HCT116 (cell line): ENCODE results near the gene CTSZ. TPM values are rescaled to one million over a fixed set of nuclear protein-coding genes. Genes with fewer than 3 reads are reported as not detected.

Experiments
- ATAC-seq: fragments of 200-7000 bp; cut with Tn5 transposase; 2 replicates; pipeline ENCODE4 v1.9.1; 2020; ENCODE audit warnings: mild to moderate bottlenecking, moderate library complexity
- BruUV-seq: library from RNA; stranded (reverse); fragments of 400-500 nt; replicated peaks from 2 replicates; lab custom pipeline; 2021; lab: Mats Ljungman, UMichigan
- CTCF ChIA-PET: fragments of 300-600 bp; sonication (Branson Sonifier 250); formaldehyde crosslinking; loops from one replicate; lab custom pipeline; 2021; ENCODE audit warnings: antibody characterized with exemption; lab: Charles Lee
- POLR2A ChIA-PET: fragments of 300-600, 350-600 bp; sonication (Branson Sonifier 250); formaldehyde crosslinking; loops from one replicate; lab custom pipeline; 2021; ENCODE audit warnings: antibody characterized with exemption; lab: Charles Lee
- RAD21 ChIA-PET, 2 experiments: fragments of 300-600 bp; sonication (Branson Sonifier 250); formaldehyde crosslinking; loops; one replicate each; lab custom pipeline; 2023; ENCODE audit warnings: low total read pairs in 2 of 2; ENCODE audit not compliant: uncharacterized antibody in 2 of 2, unreplicated experiment in 2 of 2, low non-redundant PET in 1 of 2; lab: Charles Lee
- DNase-seq: peaks from one replicate; pipeline ENCODE4 v3.0.0-alpha.2; 2010; ENCODE audit warnings: low read depth, low spot score
- H2AFZ ChIP-seq: fragments of 200-600 bp; shearing (Covaris generic), sonication (generic); 2 replicates; pipeline ENCODE4 v1.6.1; 2017; ENCODE audit warnings: low read depth, mixed run types, mixed read lengths, antibody characterized with exemption, low read length; ENCODE audit not compliant: poor library complexity, severe bottlenecking
- H3K27ac ChIP-seq: 2 replicates; pipeline ENCODE4 v1.5.1; 2012; ENCODE audit warnings: low read depth, low read length
- H3K27me3 ChIP-seq: fragments of 200-600 bp; sonication (generic); 2 replicates; pipeline ENCODE4 v1.6.1; 2016; ENCODE audit warnings: mixed run types, low read length, mixed read lengths; ENCODE audit not compliant: insufficient read depth
- H3K36me3 ChIP-seq, 2 experiments: fragments of 200-500 bp in 1 of 2; fragments of 200-600 bp in 1 of 2; sonication (Bioruptor generic) in 1 of 2; sonication (generic) in 1 of 2; 2 replicates each; pipeline versions ENCODE4 v1.5.1 to v1.6.1; 2014 to 2016; ENCODE audit warnings: low read length in 2 of 2, inconsistent platforms in 1 of 2, mixed read lengths in 1 of 2, mixed run types in 1 of 2; ENCODE audit not compliant: insufficient read depth in 2 of 2, control insufficient read depth in 1 of 2
- H3K4me1 ChIP-seq, 2 experiments: fragments of 200-600 bp in 1 of 2; sonication (generic) in 1 of 2; 2 replicates each; pipeline versions ENCODE4 v1.5.1 to v1.6.1; 2012 to 2017; ENCODE audit warnings: low read length in 2 of 2, inconsistent platforms in 1 of 2, mild to moderate bottlenecking in 1 of 2, mixed read lengths in 1 of 2, mixed run types in 1 of 2, moderate library complexity in 1 of 2; ENCODE audit not compliant: insufficient read depth in 2 of 2, control insufficient read depth in 1 of 2
- H3K4me2 ChIP-seq: fragments of 200-600 bp; sonication (generic); 2 replicates; pipeline ENCODE4 v1.6.1; 2017; ENCODE audit warnings: mixed run types, low read length, mixed read lengths
- H3K4me3 ChIP-seq, 2 experiments: fragments of 200-600 bp in 1 of 2; sonication (generic) in 1 of 2; replicated peaks in 1 of 2; 2 replicates each; pipeline ENCODE4 v1.5.1; 2011 to 2016; ENCODE audit warnings: low read length in 2 of 2, control low read depth in 1 of 2, low read depth in 1 of 2, mild to moderate bottlenecking in 1 of 2, mixed read lengths in 1 of 2, mixed run types in 1 of 2
- H3K79me2 ChIP-seq: fragments of 200-600 bp; sonication (generic); 2 replicates; pipeline ENCODE4 v1.6.1; 2017; ENCODE audit warnings: mild to moderate bottlenecking, mixed run types, low read length, moderate library complexity, mixed read lengths; ENCODE audit not compliant: insufficient read depth
- H3K9ac ChIP-seq: fragments of 200-600 bp; sonication (generic); 2 replicates; pipeline ENCODE4 v1.6.1; 2016; ENCODE audit warnings: low read length, mixed read lengths
- H3K9me2 ChIP-seq: fragments of 200-600 bp; sonication (generic), shearing (Covaris generic); 2 replicates; pipeline ENCODE4 v1.6.1; 2017; ENCODE audit warnings: mixed run types, mild to moderate bottlenecking, moderate library complexity; ENCODE audit not compliant: insufficient read depth
- H3K9me3 ChIP-seq, 2 experiments: fragments of 200-500 bp in 1 of 2; fragments of 200-600 bp in 1 of 2; sonication (Bioruptor generic) in 1 of 2; sonication (generic) in 1 of 2; 2 replicates each; pipeline ENCODE4 v1.6.1; 2014 to 2017; ENCODE audit warnings: low read length in 2 of 2, mixed read lengths in 2 of 2, inconsistent platforms in 1 of 2, low read depth in 1 of 2, mild to moderate bottlenecking in 1 of 2, mixed run types in 1 of 2, moderate library complexity in 1 of 2; ENCODE audit not compliant: control insufficient read depth in 1 of 2, insufficient read depth in 1 of 2
- H4K20me1 ChIP-seq: fragments of 200-600 bp; sonication (generic), shearing (Covaris generic); 2 replicates; pipeline ENCODE4 v1.6.1; 2017; ENCODE audit warnings: mixed run types, mild to moderate bottlenecking, moderate library complexity; ENCODE audit not compliant: insufficient read depth
- CEBPB ChIP-seq: IDR thresholded peaks from 2 replicates; pipeline ENCODE4 v1.6.1; 2012; ENCODE audit warnings: low read depth
- EGR1 ChIP-seq: IDR thresholded peaks from 2 replicates; pipeline ENCODE4 v1.6.1; 2012; ENCODE audit warnings: low read depth
- ELF1 ChIP-seq: IDR thresholded peaks from 2 replicates; pipeline ENCODE4 v1.6.1; 2012; ENCODE audit warnings: low read depth, borderline replicate concordance
- POLR2A ChIP-seq: IDR thresholded peaks from 2 replicates; pipeline ENCODE4 v1.7.0; 2011; ENCODE audit warnings: borderline replicate concordance; ENCODE audit not compliant: insufficient read depth, insufficient read length; ENCODE audit errors: extremely low read depth
- SIN3A ChIP-seq: IDR thresholded peaks from 2 replicates; pipeline ENCODE4 v1.6.1; 2012; ENCODE audit warnings: low read depth
- SRF ChIP-seq: IDR thresholded peaks from 2 replicates; pipeline ENCODE4 v1.6.1; 2012; ENCODE audit warnings: low read depth
- YY1 ChIP-seq: IDR thresholded peaks from 2 replicates; pipeline ENCODE4 v1.6.1; 2011; ENCODE audit warnings: low read length, low read depth, moderate library complexity, mild to moderate bottlenecking; ENCODE audit not compliant: insufficient replicate concordance; ENCODE audit errors: extremely low read depth
- ZFX ChIP-seq: fragments of 450-650 bp; IDR thresholded peaks from 2 replicates; pipeline ENCODE4 v1.6.1; 2017
- intact Hi-C: fragments of 100-400 bp; cut with micrococcal nuclease; formaldehyde crosslinking; loops from 2 replicates; pipeline ENCODE4 v1.10.0; 2022
- total RNA-seq: library from RNA; stranded (reverse); gene quantifications from one replicate; pipeline ENCODE4 v1.2.1, GENCODE V29; 2021; ENCODE audit not compliant: unreplicated experiment
- TF ChIP-seq, protein P1 (sequence below), 3 experiments: fragments of 200-600 bp in 1 of 3; sonication (generic) in 1 of 3; IDR thresholded peaks in 2 of 3; conservative IDR thresholded peaks in 1 of 3; 2 replicates each; pipeline ENCODE4 v1.5.1; 2012 to 2017; ENCODE audit warnings: low read depth in 2 of 3, low read length in 2 of 3, antibody characterized with exemption in 1 of 3, borderline replicate concordance in 1 of 3, control low read depth in 1 of 3, mild to moderate bottlenecking in 1 of 3, mixed read lengths in 1 of 3, mixed run types in 1 of 3, moderate library complexity in 1 of 3; ENCODE audit not compliant: insufficient read depth in 1 of 3
- TF ChIP-seq, protein P2 (sequence below): IDR thresholded peaks from 2 replicates; pipeline ENCODE4 v1.6.1; 2012; ENCODE audit warnings: low read depth
- TF ChIP-seq, protein P3 (sequence below): IDR thresholded peaks from 2 replicates; pipeline ENCODE4 v1.6.1; 2012

The CTSZ gene
- total RNA-seq, 1 experiment from 2014 or later = 100 TPM

DNA sequence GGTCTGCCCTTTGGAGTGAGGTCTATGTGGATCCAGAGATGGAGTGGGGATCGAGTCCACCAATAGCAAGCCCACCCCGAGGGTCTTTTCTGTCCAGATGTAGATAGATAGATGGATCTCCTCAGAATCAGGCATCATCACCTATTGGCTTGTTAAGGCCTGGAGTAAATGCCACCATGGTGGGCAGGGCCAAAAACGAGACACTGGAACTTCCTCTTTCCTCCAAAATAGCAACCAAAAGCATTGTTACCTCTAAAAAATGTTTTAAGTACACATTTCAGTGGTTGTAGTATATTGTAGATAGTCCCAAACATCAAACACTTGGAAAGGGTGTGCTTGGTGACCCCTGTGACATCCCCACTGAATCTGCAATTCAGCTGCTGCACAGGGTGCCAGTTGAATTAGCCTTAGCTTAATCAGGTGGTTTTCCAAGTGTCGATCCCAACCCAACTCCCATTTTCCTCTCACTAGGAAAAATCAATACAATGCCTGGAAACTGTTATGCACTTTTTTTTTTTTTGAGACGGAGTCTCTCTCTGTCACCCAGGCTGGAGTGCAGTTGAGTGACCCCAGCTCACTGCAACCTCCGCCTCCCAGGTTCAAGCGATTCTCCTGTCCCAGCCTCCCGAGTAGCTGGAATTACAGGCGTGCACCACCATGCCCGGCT lies 61.0 kb downstream of the CTSZ start:
- Histone ChIP-seq H3K9me3 (no peaks in the 10 kb centered on the region), H3K4me1 (peaks cover 3 to 9% of the 10 kb centered on the region in 2 experiments), H3K36me3 (no peaks in the 10 kb centered on the region), H4K20me1 (no peaks in the 10 kb centered on the region), H3K4me3 (no peak overlapping the region), H3K9me2 (no peaks in the 10 kb centered on the region), H3K27me3 (no peaks in the 10 kb centered on the region), H3K27ac (no peak overlapping the region), H3K4me2 (no peak overlapping the region), H3K79me2 (no peaks in the 10 kb centered on the region), H3K9ac (no peak overlapping the region), H2AFZ (no peak overlapping the region)
- TF ChIP-seq, protein P1, sequence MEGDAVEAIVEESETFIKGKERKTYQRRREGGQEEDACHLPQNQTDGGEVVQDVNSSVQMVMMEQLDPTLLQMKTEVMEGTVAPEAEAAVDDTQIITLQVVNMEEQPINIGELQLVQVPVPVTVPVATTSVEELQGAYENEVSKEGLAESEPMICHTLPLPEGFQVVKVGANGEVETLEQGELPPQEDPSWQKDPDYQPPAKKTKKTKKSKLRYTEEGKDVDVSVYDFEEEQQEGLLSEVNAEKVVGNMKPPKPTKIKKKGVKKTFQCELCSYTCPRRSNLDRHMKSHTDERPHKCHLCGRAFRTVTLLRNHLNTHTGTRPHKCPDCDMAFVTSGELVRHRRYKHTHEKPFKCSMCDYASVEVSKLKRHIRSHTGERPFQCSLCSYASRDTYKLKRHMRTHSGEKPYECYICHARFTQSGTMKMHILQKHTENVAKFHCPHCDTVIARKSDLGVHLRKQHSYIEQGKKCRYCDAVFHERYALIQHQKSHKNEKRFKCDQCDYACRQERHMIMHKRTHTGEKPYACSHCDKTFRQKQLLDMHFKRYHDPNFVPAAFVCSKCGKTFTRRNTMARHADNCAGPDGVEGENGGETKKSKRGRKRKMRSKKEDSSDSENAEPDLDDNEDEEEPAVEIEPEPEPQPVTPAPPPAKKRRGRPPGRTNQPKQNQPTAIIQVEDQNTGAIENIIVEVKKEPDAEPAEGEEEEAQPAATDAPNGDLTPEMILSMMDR (IDR thresholded peaks at IDR 0.05 in 2 of 3, conservative IDR thresholded peaks at IDR 0.05 in 1 of 3; ENCODE audit: borderline replicate concordance in 1 of 3, insufficient read depth in 1 of 3, low read depth in 2 of 3, low read length in 2 of 3) = no peak
- no peak for TF ChIP-seq EGR1
- TF ChIP-seq SIN3A = no peak
- TF ChIP-seq, protein P2, sequence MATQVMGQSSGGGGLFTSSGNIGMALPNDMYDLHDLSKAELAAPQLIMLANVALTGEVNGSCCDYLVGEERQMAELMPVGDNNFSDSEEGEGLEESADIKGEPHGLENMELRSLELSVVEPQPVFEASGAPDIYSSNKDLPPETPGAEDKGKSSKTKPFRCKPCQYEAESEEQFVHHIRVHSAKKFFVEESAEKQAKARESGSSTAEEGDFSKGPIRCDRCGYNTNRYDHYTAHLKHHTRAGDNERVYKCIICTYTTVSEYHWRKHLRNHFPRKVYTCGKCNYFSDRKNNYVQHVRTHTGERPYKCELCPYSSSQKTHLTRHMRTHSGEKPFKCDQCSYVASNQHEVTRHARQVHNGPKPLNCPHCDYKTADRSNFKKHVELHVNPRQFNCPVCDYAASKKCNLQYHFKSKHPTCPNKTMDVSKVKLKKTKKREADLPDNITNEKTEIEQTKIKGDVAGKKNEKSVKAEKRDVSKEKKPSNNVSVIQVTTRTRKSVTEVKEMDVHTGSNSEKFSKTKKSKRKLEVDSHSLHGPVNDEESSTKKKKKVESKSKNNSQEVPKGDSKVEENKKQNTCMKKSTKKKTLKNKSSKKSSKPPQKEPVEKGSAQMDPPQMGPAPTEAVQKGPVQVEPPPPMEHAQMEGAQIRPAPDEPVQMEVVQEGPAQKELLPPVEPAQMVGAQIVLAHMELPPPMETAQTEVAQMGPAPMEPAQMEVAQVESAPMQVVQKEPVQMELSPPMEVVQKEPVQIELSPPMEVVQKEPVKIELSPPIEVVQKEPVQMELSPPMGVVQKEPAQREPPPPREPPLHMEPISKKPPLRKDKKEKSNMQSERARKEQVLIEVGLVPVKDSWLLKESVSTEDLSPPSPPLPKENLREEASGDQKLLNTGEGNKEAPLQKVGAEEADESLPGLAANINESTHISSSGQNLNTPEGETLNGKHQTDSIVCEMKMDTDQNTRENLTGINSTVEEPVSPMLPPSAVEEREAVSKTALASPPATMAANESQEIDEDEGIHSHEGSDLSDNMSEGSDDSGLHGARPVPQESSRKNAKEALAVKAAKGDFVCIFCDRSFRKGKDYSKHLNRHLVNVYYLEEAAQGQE = no peak
- TF ChIP-seq YY1 = no peak
- TF ChIP-seq POLR2A = no peak
- TF ChIP-seq SRF = no peak
- TF ChIP-seq ZFX = no peak
- TF ChIP-seq, protein P3, sequence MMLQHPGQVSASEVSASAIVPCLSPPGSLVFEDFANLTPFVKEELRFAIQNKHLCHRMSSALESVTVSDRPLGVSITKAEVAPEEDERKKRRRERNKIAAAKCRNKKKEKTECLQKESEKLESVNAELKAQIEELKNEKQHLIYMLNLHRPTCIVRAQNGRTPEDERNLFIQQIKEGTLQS = no peak
- TF ChIP-seq ELF1 = no peak
- TF ChIP-seq CEBPB = no peak
- DNase-seq = no peak
- intact Hi-C loops = no loop called here
- CTCF ChIA-PET = no interaction called here
- RAD21 ChIA-PET = interaction anchor here in 1 of 2 experiments (0.6 kb wide), 1 partner anchor 574 kb away, joined by 4 read pairs; no protein-coding TSS in a partner anchor
- ATAC-seq = no peak
- POLR2A ChIA-PET = no interaction called here
- BruUV-seq = no TSS peak

Other genes with a start within 250 kb of the CTSZ start
- gene GNAS-AS1, start 156.4 kb downstream of the CTSZ start, total RNA-seq = not detected
- 699 TPM for gene GNAS, start 154.5 kb downstream of the CTSZ start, total RNA-seq
- 88.2 TPM for gene NELFCD, start 26.0 kb downstream of the CTSZ start, total RNA-seq
- gene TUBB1, start 12.2 kb upstream of the CTSZ start, total RNA-seq = not detected
- gene ATP5F1E, start 25.1 kb upstream of the CTSZ start, total RNA-seq = 72.8 TPM
- gene PRELID3B, start 35.5 kb upstream of the CTSZ start, total RNA-seq = 129 TPM
- gene ZNF831, start 156.6 kb upstream of the CTSZ start, total RNA-seq = 0.15 TPM